NT2/D1 (cell line): ENCODE data around the gene CYTL1.
A peak's percentile ranks its signal among the peaks of the same experiment; 100 is the strongest.

Experiments used
- DNase-seq: peaks from one replicate; pipeline ENCODE4 v3.0.0-alpha.2; 2011; ENCODE audit warnings: low read depth, low spot score
- H3K27me3 ChIP-seq: 2 replicates; pipeline ENCODE4 v1.6.0; 2011; ENCODE audit warnings: mild to moderate bottlenecking; ENCODE audit not compliant: insufficient read length, insufficient read depth
- H3K36me3 ChIP-seq: 2 replicates; pipeline ENCODE4 v1.6.1; 2011; ENCODE audit warnings: mild to moderate bottlenecking, low read length, mixed read lengths; ENCODE audit not compliant: insufficient read depth, insufficient read length
- H3K4me1 ChIP-seq: 2 replicates; pipeline ENCODE4 v1.5.1; 2011; ENCODE audit not compliant: insufficient read depth, insufficient read length
- H3K4me3 ChIP-seq: 2 replicates; pipeline ENCODE4 v1.5.1; 2011; ENCODE audit warnings: low read depth; ENCODE audit not compliant: insufficient read length
- H3K9ac ChIP-seq: 2 replicates; pipeline ENCODE4 v1.6.0; 2011; ENCODE audit warnings: low read depth; ENCODE audit not compliant: insufficient read length
- H3K9me3 ChIP-seq: 2 replicates; pipeline ENCODE4 v1.5.1; 2011; ENCODE audit warnings: mild to moderate bottlenecking, low read length; ENCODE audit not compliant: insufficient read depth
- SUZ12 ChIP-seq: IDR thresholded peaks from 2 replicates; pipeline ENCODE4 v1.6.1; 2011; ENCODE audit not compliant: insufficient read length, insufficient read depth; ENCODE audit errors: extremely low read depth
- YY1 ChIP-seq: IDR thresholded peaks from 2 replicates; pipeline ENCODE4 v1.6.1; 2011; ENCODE audit not compliant: insufficient read length, insufficient read depth
- ZNF274 ChIP-seq: IDR thresholded peaks from 2 replicates; pipeline ENCODE4 v1.6.1; 2011; ENCODE audit warnings: mild to moderate bottlenecking, low read depth, low read length

CYTL1 gene

DNA sequence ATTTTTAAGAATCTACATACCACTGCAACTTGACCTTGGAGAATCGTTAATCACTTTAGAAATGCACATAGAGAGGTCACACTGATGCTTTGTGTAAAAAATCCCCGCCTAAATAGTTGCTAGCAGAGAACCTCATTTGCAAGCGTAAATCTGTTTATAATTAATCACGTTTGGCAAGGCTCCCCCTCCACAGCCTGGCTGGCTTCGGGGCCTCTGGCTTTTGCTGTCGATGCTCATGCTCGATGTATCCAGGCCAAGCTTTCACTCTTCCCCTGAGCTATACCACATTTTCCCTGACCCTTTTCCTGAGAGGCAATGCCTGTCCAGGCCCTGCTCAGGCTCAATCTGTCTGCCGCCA lies 23.4 kb downstream of the CYTL1 start:
- Histone ChIP-seq H3K9ac (no peak overlapping the region), H3K36me3 (no peaks in the 10 kb centered on the region), H3K27me3 (no peaks in the 10 kb centered on the region), H3K4me1 (peaks cover 11% of the 10 kb centered on the region), H3K9me3 (no peaks in the 10 kb centered on the region), H3K4me3 (no peak overlapping the region)
- no peak for TF ChIP-seq YY1
- TF ChIP-seq SUZ12, result no peak
- TF ChIP-seq ZNF274, result no peak
- no peak for DNase-seq

DNA sequence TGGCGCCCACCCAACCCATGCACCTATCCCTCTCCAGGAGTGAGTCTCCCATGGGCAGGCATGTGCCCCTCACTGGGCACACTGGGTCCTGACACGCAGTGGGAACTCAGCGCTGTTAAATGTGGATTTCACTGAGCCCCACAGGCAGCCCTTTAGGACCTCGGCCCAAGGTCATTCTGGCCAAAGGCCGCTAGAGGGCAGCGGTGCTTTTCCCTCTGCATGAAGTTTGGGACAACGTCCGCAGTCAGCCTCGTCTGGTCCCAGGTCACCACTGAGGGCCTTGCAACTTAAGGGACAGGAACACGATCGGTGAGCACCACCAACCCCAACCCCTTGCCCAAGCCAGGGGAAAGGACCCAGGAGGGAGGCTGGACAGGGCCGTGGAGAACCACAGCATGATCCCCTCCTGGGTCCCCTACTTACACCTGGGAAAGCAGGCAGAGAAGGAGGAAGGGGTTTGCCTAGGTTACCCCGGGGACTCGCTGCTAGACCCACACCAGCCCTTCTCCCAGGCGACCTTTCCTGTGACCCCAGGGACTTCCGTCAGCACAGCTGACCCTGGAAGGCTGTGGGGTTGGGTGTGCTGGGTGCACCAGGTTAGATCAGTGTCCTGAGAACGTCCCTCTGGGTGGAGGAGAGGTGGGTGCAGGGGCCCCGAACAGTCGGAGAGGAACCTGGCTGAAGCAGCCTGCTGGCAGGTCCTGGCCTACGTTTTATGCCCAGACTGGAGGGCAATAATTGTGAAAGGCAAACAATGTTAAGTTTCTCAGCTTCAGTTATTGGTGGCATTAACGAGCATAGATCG lies 24.0 kb downstream of the CYTL1 start:
- TF ChIP-seq ZNF274 (no peak), SUZ12 (no peak), YY1 (no peak)
- peak; percentile 79 for DNase-seq
- H3K9ac ChIP-seq, result peak overlapping the region; percentile 34

DNA sequence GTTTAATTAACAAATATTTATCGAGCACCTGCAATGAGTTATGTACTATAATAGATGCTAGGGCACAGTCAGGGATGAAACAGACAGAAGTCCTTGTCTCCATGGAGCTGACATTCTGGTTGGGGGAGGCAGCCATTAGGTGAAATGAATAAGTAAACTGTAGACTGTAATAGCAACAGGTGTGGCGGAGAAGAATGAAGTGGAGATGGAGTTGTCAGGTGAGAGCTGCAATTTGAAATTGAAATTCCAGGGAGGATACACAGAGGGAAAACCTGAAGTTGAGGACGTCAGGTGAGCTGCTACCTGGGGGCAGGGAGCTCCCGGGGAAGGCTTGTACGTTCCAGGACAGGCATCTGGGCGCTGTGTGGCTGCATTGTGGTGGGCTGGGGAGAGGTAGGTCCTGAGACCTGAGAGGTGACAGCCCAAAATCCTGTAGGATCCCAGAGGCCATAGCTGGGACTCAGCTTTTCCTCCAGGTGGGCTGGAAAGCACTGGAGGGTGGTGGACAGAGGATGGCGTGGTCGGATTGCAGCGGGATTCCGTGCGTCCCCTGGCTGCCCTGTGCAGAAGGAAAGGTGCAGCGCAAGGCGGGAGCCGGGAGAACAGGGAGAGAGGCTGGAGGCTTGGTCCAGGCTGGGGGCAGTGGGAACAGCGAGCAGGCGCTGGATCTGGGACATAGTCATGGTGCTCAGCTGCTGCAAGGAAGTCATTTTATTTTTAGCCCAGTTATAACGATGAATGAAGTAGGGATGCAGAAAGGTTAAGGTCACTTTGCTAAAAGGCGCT lies 24.8 kb downstream of the CYTL1 start:
- H3K36me3 ChIP-seq, result no peaks in the 10 kb centered on the region
- H3K9ac ChIP-seq, result peak overlapping the region; percentile 34
- no peaks in the 10 kb centered on the region for H3K27me3 ChIP-seq
- no peaks in the 10 kb centered on the region for H3K9me3 ChIP-seq
- no peak for DNase-seq
- TF ChIP-seq SUZ12 (no peak), YY1 (no peak), ZNF274 (no peak)
- H3K4me3 ChIP-seq, result no peak overlapping the region
- H3K4me1 ChIP-seq, result peaks cover 17% of the 10 kb centered on the region

More for the DNA sequence above, 24.0 kb downstream of the CYTL1 start:
- H3K4me3 ChIP-seq, result no peak overlapping the region
- no peaks in the 10 kb centered on the region for H3K36me3 ChIP-seq
- peaks cover 16% of the 10 kb centered on the region for H3K4me1 ChIP-seq
- H3K27me3 ChIP-seq, result no peaks in the 10 kb centered on the region
- H3K9me3 ChIP-seq, result no peaks in the 10 kb centered on the region

DNA sequence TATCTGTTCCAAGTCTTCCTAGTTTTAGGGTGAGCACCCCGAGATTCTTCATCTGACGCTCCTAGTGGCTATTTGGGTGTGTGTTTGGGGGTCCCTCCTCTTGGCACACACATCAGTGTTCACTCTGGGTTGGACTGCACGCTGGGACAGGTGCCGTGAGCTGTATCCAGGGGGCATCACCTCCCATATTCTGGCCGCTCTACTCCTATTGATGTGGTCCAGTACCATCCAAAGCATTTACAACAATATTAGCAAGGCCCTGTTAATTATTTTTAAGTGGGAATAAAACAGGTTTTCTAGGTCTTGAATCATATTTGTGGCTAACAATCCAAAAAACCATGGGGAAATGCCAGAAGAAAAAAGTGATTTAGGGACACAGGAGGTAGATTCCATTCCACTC lies 26.4 kb downstream of the CYTL1 start:
- H3K27me3 ChIP-seq, result no peaks in the 10 kb centered on the region
- no peak overlapping the region for H3K4me3 ChIP-seq
- no peak for DNase-seq
- H3K9me3 ChIP-seq, result no peaks in the 10 kb centered on the region
- no peaks in the 10 kb centered on the region for H3K36me3 ChIP-seq
- TF ChIP-seq SUZ12, result no peak
- no peak for TF ChIP-seq ZNF274
- TF ChIP-seq YY1, result no peak
- H3K9ac ChIP-seq, result no peak overlapping the region
- peaks cover 17% of the 10 kb centered on the region for H3K4me1 ChIP-seq

DNA sequence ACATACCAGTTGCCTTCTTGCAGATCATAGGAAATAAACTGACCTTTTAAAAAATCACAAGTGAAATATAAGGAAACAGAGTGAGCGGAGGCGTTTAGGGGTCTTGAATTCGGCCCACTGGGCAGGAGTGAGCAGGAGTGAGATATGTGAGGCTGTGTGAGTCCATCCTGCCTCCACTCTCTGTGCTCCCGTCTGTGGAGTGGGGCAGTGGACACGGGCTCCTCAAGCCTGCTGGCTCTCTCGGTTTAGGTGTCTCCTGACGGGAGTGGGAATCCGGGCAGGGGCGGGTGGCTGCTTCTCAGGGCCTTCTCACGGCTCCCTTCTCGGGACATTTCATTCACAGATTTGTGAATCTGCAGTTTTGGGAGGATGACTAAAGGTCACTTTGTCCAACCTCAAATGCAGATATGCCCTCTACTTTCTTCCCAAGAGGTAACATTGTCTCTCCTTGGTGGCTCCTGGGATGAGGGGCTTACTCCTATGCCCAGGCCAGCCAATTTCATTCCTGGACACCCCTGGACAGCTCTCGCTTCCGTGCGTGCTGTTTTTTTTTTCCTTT lies 27.6 kb downstream of the CYTL1 start:
- Histone ChIP-seq H3K4me3 (no peak overlapping the region), H3K36me3 (no peaks in the 10 kb centered on the region), H3K9me3 (no peaks in the 10 kb centered on the region), H3K9ac (peak overlapping the region; percentile 45), H3K27me3 (no peaks in the 10 kb centered on the region), H3K4me1 (peaks cover 17% of the 10 kb centered on the region)
- DNase-seq, result no peak
- no peak for TF ChIP-seq SUZ12
- TF ChIP-seq ZNF274, result no peak
- TF ChIP-seq YY1, result no peak

DNA sequence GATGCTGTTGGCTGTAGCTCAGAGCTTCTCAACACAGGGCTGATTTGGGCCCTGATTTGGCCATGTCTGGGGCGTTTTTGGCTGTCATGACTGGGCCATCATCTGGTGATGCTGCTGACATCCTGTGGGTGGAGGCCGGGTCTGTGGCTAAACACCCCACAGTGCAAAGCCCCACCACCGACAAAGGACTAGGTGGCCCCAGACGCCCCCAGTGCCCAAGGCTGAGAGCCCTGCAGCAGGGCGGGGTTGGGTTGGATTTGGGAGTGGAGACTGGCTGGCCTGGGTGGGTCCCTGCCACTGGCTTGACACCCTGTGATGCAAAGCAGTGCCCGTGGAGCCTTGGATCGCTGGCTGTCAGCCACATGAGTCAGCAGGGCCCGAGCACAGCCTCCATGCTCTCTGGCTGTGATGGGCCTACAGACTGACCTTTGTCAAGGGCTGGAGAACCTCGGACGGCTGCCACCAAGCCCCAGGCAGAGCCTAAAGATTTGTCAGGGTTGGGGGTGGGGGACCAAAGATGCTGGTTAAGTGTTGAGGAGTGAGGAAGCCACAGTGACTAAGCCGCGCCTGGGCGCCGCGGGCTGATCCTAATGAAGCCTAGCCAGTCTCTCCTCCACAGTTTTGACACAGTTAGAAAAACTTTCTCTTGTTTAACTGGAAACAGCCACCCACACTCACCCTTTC lies 28.3 kb downstream of the CYTL1 start:
- no peak for DNase-seq
- Histone ChIP-seq H3K9ac (peak overlapping the region; percentile 16), H3K27me3 (no peaks in the 10 kb centered on the region), H3K9me3 (no peaks in the 10 kb centered on the region), H3K4me3 (no peak overlapping the region), H3K4me1 (peaks cover 17% of the 10 kb centered on the region), H3K36me3 (no peaks in the 10 kb centered on the region)
- no peak for TF ChIP-seq SUZ12
- no peak for TF ChIP-seq YY1
- no peak for TF ChIP-seq ZNF274

DNA sequence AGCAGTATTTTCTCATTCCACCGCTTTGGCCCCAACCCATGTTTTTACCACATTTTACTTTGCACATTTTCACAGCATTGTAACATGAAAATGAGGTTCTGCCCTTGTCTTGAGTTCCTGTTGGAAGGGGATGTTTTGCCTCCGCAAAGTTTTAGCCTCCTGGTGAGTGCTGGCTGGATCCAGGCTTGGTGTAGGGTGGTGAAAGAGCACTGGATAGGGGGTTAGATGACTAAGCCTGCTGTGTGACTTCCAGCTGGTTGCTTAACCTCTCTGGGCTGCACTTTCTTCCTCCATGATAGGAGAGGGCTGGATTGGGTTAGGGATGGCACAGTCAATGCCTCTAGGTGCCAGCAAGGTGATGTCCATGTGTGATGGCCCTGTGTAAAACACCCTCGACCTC lies 28.9 kb downstream of the CYTL1 start:
- H3K27me3 ChIP-seq, result no peaks in the 10 kb centered on the region
- H3K36me3 ChIP-seq, result no peaks in the 10 kb centered on the region
- no peak overlapping the region for H3K9ac ChIP-seq
- no peaks in the 10 kb centered on the region for H3K9me3 ChIP-seq
- H3K4me3 ChIP-seq, result no peak overlapping the region
- peaks cover 15% of the 10 kb centered on the region for H3K4me1 ChIP-seq
- TF ChIP-seq YY1, result no peak
- no peak for TF ChIP-seq SUZ12
- no peak for TF ChIP-seq ZNF274
- no peak for DNase-seq
